Right renal cortex interstitium (tissue), 3 donors: ENCODE results near the gene CBFA2T3. TPM values are rescaled to one million over a fixed set of nuclear protein-coding genes. Genes with fewer than 3 reads are reported as not detected.

Source experiments
- DNase-seq, 3 donors: peaks; one replicate each; pipeline ENCODE4 v3.0.0-alpha.2; 2013; ENCODE audit warnings: low read depth in 3 of 3, low spot score in 2 of 3
- polyA plus RNA-seq, 3 donors: library from polyadenylated mRNA; unstranded; fragments of 120-200 nt; gene quantifications; one replicate each; pipeline ENCODE4 v1.2.1, GENCODE V29; 2013; ENCODE audit not compliant: insufficient read length in 3 of 3

The CBFA2T3 gene
- polyA plus RNA-seq, 3 donors: 1.7 to 2.0 (median 2.0) TPM

GRCh38 chr16:88978608-88979346, 1.8 kb upstream of the CBFA2T3 start:
- DNase-seq: no peak

- DNase-seq: no peak
These were observed 1.0 kb upstream of the CBFA2T3 start for GRCh38 chr16:88977812-88978607.

GRCh38 chr16:88976366-88977017, 515 bp downstream of the CBFA2T3 start:
- DNase-seq: no peak

GRCh38 chr16:88975511-88976061, 1.4 kb downstream of the CBFA2T3 start:
- no peak for DNase-seq

GRCh38 chr16:88974916-88975215, 2.1 kb downstream of the CBFA2T3 start:
- DNase-seq: no peak

- DNase-seq: no peak
These were observed 2.7 kb downstream of the CBFA2T3 start for GRCh38 chr16:88974080-88974915.

GRCh38 chr16:88973415-88974050, 3.5 kb downstream of the CBFA2T3 start:
- no peak for DNase-seq

- DNase-seq: peak in 1 of 3 donors; percentile 39
These were observed 4.0 kb downstream of the CBFA2T3 start for GRCh38 chr16:88973007-88973410.

GRCh38 chr16:88972349-88972748, 4.7 kb downstream of the CBFA2T3 start:
- DNase-seq: no peak

GRCh38 chr16:88971371-88972097, 5.5 kb downstream of the CBFA2T3 start:
- DNase-seq: no peak

- no peak for DNase-seq
These were observed 6.4 kb downstream of the CBFA2T3 start for GRCh38 chr16:88970539-88971065.

GRCh38 chr16:88970050-88970449, 7.0 kb downstream of the CBFA2T3 start:
- no peak for DNase-seq

GRCh38 chr16:88969361-88969831, 7.6 kb downstream of the CBFA2T3 start:
- no peak for DNase-seq

- DNase-seq: no peak
These were observed 8.3 kb downstream of the CBFA2T3 start for GRCh38 chr16:88968589-88969280.

- DNase-seq: no peak
These were observed 9.0 kb downstream of the CBFA2T3 start for GRCh38 chr16:88967830-88968588.

GRCh38 chr16:88966986-88967829, 9.8 kb downstream of the CBFA2T3 start:
- DNase-seq: no peak
